Measurements from ENCODE around the gene PPIP5K1. TPM values are rescaled to one million over a fixed set of nuclear protein-coding genes. Genes with fewer than 3 reads are reported as not detected.
"Not testable (repeated sequence)": the region's sequence is repeated elsewhere in the genome, so short reads cannot be mapped to it uniquely, and the experiment has no call there.

PPIP5K1 gene
- total and polyA plus RNA-seq, 9 donors, result 7.6 to 45.2 (median 32.2) TPM

- H3K4me3 ChIP-seq; DNase-seq; H3K27me3 ChIP-seq; H3K27ac ChIP-seq; H3K36me3 ChIP-seq; H3K9me3 ChIP-seq; H3K4me1 ChIP-seq (ENCODE audit: insufficient read depth); intact Hi-C loops (cut with DNase I): not testable (repeated sequence)
- no CpG with 5 or more reads among the region's 43 CpGs for WGBS, 3 donors
Measured at GRCh38 chr15:43593328-43594190, 3.6 kb upstream of the PPIP5K1 start, which contains the start of gene CKMT1B. Gene CKMT1B (plus strand): TSS chr15:43594027. CDS start chr15:43594219, 192 bp downstream.

DNA sequence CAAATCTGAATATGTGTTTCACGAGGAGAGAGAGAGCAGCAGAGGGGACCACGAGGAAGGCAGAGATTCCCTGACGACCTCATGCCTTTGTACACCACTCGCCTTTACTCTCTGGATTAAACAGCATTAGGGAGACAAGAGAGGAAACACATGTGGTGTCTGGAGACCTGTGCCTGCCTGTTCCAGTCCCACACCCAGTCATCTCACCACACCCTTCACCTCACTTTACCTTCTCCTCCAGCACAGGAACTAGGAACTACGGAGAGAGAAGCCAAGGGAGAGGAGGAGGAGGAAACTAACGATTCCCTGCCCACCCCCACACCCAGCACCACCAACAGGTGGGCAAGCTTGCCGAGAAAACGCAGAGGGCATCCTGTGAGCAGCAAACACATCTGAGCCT, 2.8 kb upstream of the PPIP5K1 start:
- H3K4me1 ChIP-seq (ENCODE audit: insufficient read depth); H3K27ac ChIP-seq; H3K27me3 ChIP-seq; H3K36me3 ChIP-seq; DNase-seq; H3K4me3 ChIP-seq; H3K9me3 ChIP-seq; intact Hi-C loops (cut with DNase I): not testable (repeated sequence)
- 9 to 13% (median 13%) methylated on average over 4 of the region's 8 CpGs for WGBS, 3 donors

DNA sequence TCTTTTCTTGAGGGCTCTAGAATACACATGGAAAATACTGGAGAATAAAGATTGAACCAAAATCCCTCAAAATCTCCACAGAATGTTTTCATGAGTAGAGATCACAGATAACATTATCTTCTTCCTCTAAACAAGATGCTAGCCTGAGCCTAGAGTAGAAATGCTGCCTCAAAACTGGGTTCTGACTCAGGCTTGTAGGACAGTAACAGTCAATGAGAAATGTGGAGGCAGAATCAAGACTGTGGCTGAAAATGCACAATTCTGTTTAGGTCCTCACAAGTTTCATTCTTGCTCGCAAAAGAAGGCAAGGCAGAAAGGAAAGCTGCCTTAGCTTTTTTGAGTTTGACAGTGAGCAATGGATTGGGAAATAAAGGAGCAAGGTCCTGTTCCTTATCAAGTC, 15.4 kb downstream of the PPIP5K1 start:
- H3K36me3 ChIP-seq; intact Hi-C loops (cut with DNase I); H3K27me3 ChIP-seq; H3K4me1 ChIP-seq (ENCODE audit: insufficient read depth); H3K4me3 ChIP-seq; H3K27ac ChIP-seq; DNase-seq; H3K9me3 ChIP-seq: not testable (repeated sequence)
- no CpG with 5 or more reads among the region's 1 CpG for WGBS, 3 donors

DNA sequence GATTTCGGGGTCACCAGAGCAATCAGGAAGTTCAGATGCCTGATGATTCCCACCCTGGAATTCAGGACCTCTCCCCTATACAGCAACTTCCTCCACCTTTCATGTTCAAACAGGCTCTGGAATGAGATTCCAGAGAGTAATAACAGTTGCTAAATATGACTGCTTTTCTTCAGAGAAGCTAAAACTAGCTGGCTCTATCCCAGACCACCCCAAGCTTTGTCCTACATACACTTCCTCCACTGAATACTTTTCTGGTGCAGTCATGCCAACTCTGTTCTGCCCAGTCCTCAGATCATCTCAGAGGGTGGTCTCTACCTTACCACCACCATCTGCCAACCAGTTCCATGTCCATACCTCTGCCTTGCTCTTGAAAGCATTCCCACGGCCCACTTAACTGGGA, 23.4 kb downstream of the PPIP5K1 start:
- H3K9me3 ChIP-seq; H3K4me1 ChIP-seq (ENCODE audit: insufficient read depth); DNase-seq; H3K36me3 ChIP-seq; H3K27ac ChIP-seq; H3K4me3 ChIP-seq; intact Hi-C loops (cut with DNase I); H3K27me3 ChIP-seq: not testable (repeated sequence)
- 100% methylated on average over 1 of the region's 2 CpGs; no CpG with 5 or more reads in 2 of the 3 donors for WGBS, 3 donors

DNA sequence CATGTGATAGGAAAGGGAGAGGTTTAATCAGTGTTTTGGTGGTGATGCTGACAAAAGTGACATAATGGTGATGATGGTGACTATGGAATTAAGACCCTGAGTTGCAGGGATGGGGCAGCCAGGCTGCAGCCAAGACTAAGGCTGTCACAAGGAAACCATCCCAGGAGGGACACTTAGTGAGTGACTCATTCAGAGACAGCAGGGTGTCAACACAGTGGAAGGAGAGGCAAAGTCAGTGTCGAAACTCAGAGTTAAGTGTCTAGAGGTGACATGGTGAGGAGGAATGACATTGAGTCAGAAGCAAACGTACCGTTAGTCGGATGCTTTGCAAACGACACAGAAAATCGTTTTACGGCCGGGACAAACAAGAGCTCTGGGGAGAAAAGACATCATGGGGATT, 26.2 kb downstream of the PPIP5K1 start:
- H3K27ac ChIP-seq; H3K4me3 ChIP-seq; H3K4me1 ChIP-seq (ENCODE audit: insufficient read depth); intact Hi-C loops (cut with DNase I); DNase-seq; H3K9me3 ChIP-seq; H3K27me3 ChIP-seq; H3K36me3 ChIP-seq: not testable (repeated sequence)
- WGBS, 3 donors, result no CpG with 5 or more reads among the region's 8 CpGs

DNA sequence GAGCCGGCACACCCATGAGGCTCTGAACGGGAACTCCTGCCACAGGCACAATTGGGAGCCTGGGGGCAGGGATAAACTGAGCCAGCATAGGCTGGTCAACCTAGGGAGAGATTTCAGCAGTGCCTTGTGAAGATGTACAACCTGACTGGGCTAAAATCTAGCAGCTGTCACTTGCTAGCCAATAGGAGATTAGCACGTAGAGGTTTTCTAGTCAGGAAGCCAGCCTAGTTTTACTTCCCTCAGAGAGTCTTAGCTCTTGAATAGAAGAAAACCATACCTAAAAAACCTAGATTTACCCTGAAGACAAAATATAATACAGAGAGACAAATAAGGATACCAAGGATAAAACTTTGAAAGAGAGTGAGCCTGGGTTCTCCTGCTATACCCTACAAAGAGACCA, 27.3 kb downstream of the PPIP5K1 start:
- DNase-seq; H3K27ac ChIP-seq; H3K9me3 ChIP-seq; H3K4me3 ChIP-seq; H3K36me3 ChIP-seq; H3K27me3 ChIP-seq; H3K4me1 ChIP-seq (ENCODE audit: insufficient read depth); intact Hi-C loops (cut with DNase I): not testable (repeated sequence)
- WGBS, 3 donors, result 90% methylated on average over 2 of the region's 3 CpGs; no CpG with 5 or more reads in 2 of the 3 donors

- TF ChIP-seq EP300 (IDR thresholded peaks at IDR 0.05), result no peak
- Histone ChIP-seq H3K4me1 (ENCODE audit: insufficient read depth) (no peaks in the 10 kb centered on the region), H3K27ac (no peak overlapping the region), H3K27me3 (no peaks in the 10 kb centered on the region), H3K9me3 (no peaks in the 10 kb centered on the region), H3K36me3 (no peaks in the 10 kb centered on the region), H3K4me3 (no peak overlapping the region)
- WGBS, 3 donors, result 68 to 79% (median 75%) methylated on average over 2 of the region's 2 CpGs
- intact Hi-C loops (cut with DNase I), result no loop called here
- no peak for DNase-seq
Measured at GRCh38 chr15:43552986-43553385, 37.0 kb downstream of the PPIP5K1 start.

DNA sequence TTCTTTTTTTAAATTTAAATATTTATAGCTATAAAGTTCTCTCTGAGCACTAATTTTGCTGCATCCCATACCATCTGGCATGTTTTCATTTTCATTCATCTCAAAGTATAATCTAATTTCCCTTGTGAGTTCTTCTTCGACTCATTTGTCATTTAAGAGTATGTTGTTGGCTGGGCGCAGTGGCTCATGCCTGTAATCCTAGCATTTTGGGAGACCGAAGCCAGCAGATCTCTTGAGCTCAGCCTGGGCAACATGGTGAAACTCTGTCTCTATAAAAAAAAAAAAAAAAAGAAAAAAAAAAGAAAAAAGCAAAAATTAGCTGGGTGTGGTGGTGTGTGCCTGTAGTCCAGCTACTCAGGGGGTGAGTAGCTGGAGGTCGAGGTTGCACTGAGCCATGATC, 37.8 kb downstream of the PPIP5K1 start:
- Histone ChIP-seq H3K36me3 (no peaks in the 10 kb centered on the region), H3K4me1 (ENCODE audit: insufficient read depth) (no peaks in the 10 kb centered on the region), H3K27me3 (no peaks in the 10 kb centered on the region), H3K27ac (no peak overlapping the region), H3K4me3 (no peak overlapping the region), H3K9me3 (no peaks in the 10 kb centered on the region)
- TF ChIP-seq EP300 (IDR thresholded peaks at IDR 0.05), result no peak
- TF ChIP-seq, protein P1, sequence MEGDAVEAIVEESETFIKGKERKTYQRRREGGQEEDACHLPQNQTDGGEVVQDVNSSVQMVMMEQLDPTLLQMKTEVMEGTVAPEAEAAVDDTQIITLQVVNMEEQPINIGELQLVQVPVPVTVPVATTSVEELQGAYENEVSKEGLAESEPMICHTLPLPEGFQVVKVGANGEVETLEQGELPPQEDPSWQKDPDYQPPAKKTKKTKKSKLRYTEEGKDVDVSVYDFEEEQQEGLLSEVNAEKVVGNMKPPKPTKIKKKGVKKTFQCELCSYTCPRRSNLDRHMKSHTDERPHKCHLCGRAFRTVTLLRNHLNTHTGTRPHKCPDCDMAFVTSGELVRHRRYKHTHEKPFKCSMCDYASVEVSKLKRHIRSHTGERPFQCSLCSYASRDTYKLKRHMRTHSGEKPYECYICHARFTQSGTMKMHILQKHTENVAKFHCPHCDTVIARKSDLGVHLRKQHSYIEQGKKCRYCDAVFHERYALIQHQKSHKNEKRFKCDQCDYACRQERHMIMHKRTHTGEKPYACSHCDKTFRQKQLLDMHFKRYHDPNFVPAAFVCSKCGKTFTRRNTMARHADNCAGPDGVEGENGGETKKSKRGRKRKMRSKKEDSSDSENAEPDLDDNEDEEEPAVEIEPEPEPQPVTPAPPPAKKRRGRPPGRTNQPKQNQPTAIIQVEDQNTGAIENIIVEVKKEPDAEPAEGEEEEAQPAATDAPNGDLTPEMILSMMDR (IDR thresholded peaks at IDR 0.05), result no peak
- TF ChIP-seq POLR2A (IDR thresholded peaks at IDR 0.05), result no peak
- intact Hi-C loops (cut with DNase I), result no loop called here
- DNase-seq, result no peak
- WGBS, 3 donors, result 93 to 96% (median 96%) methylated on average over 4 of the region's 4 CpGs

Data from ovary (tissue), 9 donors.